GM23338 (cell line): ENCODE results near the gene WWP2. TPM values are rescaled to one million over a fixed set of nuclear protein-coding genes. Genes with fewer than 3 reads are reported as not detected.

ENCODE experiments used
- ATAC-seq: fragments of 200-7000 bp; cut with Tn5 transposase; 3 replicates; pipeline ENCODE4 v1.9.1; 2020
- DNase-seq: peaks from one replicate; pipeline ENCODE4 v3.0.0-alpha.2; 2015; ENCODE audit warnings: low spot score
- H2AFZ ChIP-seq: fragments of 200-600 bp; sonication (generic); 2 replicates; pipeline ENCODE4 v1.8.0; 2016; ENCODE audit warnings: antibody characterized with exemption, mild to moderate bottlenecking, moderate library complexity
- H3F3A ChIP-seq: fragments of 200-600 bp; sonication (generic); replicated peaks from 2 replicates; pipeline ENCODE4 v1.8.0; 2017; ENCODE audit warnings: antibody characterized with exemption, mixed run types, low read depth
- H3K27ac ChIP-seq: fragments of 200-600 bp; sonication (generic); 2 replicates; pipeline ENCODE4 v1.6.1; 2016; ENCODE audit warnings: low read depth
- H3K27me3 ChIP-seq: fragments of 200-600 bp; sonication (generic); 2 replicates; pipeline ENCODE4 v1.8.0; 2016; ENCODE audit warnings: mild to moderate bottlenecking, mixed run types, moderate library complexity; ENCODE audit not compliant: insufficient read depth
- H3K36me3 ChIP-seq: fragments of 200-600 bp; sonication (generic); 2 replicates; pipeline ENCODE4 v1.8.0; 2016; ENCODE audit warnings: mild to moderate bottlenecking; ENCODE audit not compliant: insufficient read depth
- H3K4me1 ChIP-seq: fragments of 200-600 bp; sonication (generic); 2 replicates; pipeline ENCODE4 v1.8.0; 2016; ENCODE audit warnings: mild to moderate bottlenecking, moderate library complexity; ENCODE audit not compliant: insufficient read depth
- H3K4me2 ChIP-seq: fragments of 200-600 bp; sonication (generic); 2 replicates; pipeline ENCODE4 v1.7.1; 2017; ENCODE audit warnings: mixed run types
- H3K4me3 ChIP-seq: fragments of 200-600 bp; sonication (generic); 2 replicates; pipeline ENCODE4 v1.6.1; 2016; ENCODE audit warnings: mixed run types
- H3K79me2 ChIP-seq: fragments of 200-600 bp; sonication (generic); replicated peaks from 2 replicates; pipeline ENCODE4 v1.8.0; 2017; ENCODE audit warnings: mild to moderate bottlenecking; ENCODE audit not compliant: insufficient read depth
- H3K9me2 ChIP-seq: fragments of 200-600 bp; sonication (generic); 2 replicates; pipeline ENCODE4 v1.8.0; 2017; ENCODE audit not compliant: insufficient read depth
- H4K20me1 ChIP-seq: fragments of 200-600 bp; sonication (generic); replicated peaks from 2 replicates; pipeline ENCODE4 v1.8.0; 2017; ENCODE audit warnings: mild to moderate bottlenecking; ENCODE audit not compliant: insufficient read depth
- H3K27ac Mint-ChIP-seq: 2 replicates; pipeline ENCODE4 v1.8.0; 2020; ENCODE audit warnings: inconsistent platforms, mild to moderate bottlenecking, moderate library complexity, mixed read lengths
- H3K27me3 Mint-ChIP-seq: 3 replicates; pipeline ENCODE4 v1.8.0; 2022; ENCODE audit warnings: low read depth, mild to moderate bottlenecking, moderate library complexity, mixed read lengths, inconsistent platforms; ENCODE audit not compliant: insufficient read depth, poor library complexity
- H3K36me3 Mint-ChIP-seq: 3 replicates; pipeline ENCODE4 v1.8.0; 2021; ENCODE audit warnings: low read depth, mild to moderate bottlenecking, inconsistent platforms, moderate library complexity, mixed read lengths
- H3K4me1 Mint-ChIP-seq: 3 replicates; pipeline ENCODE4 v1.8.0; 2020; ENCODE audit warnings: mild to moderate bottlenecking, inconsistent platforms, mixed read lengths
- H3K4me3 Mint-ChIP-seq: 3 replicates; pipeline ENCODE4 v1.8.0; 2021; ENCODE audit warnings: moderate library complexity, mild to moderate bottlenecking, inconsistent platforms, mixed read lengths
- H3K9me3 Mint-ChIP-seq: 3 replicates; pipeline ENCODE4 v1.8.0; 2020; ENCODE audit warnings: moderate library complexity, mild to moderate bottlenecking, inconsistent platforms, mixed read lengths
- JUNB ChIP-seq: IDR thresholded peaks from one replicate; pipeline ENCODE4 v1.6.1; 2016; ENCODE audit warnings: antibody characterized with exemption; ENCODE audit not compliant: unreplicated experiment
- NANOG ChIP-seq: IDR thresholded peaks from 2 replicates; pipeline ENCODE4 v1.6.1; 2016; ENCODE audit warnings: antibody characterized with exemption, borderline replicate concordance
- POLR2AphosphoS5 ChIP-seq: IDR thresholded peaks from 2 replicates; pipeline ENCODE4 v1.6.1; 2016; ENCODE audit warnings: antibody characterized with exemption, low read depth
- STAT1 ChIP-seq: IDR thresholded peaks from one replicate; pipeline ENCODE4 v1.6.1; 2016; ENCODE audit warnings: antibody characterized with exemption; ENCODE audit not compliant: unreplicated experiment
- ZNF114 ChIP-seq: fragments of 250-450 bp; sonication (Bioruptor Pico); IDR thresholded peaks from 2 replicates; pipeline ENCODE4 v1.5.0; 2020; ENCODE audit warnings: mild to moderate bottlenecking, moderate library complexity
- ZNF331 ChIP-seq: fragments of 250-450 bp; sonication (Bioruptor Pico); IDR thresholded peaks from 2 replicates; pipeline ENCODE4 v1.5.0; 2020; ENCODE audit warnings: low read depth, mild to moderate bottlenecking, moderate library complexity
- ZNF462 ChIP-seq: fragments of 250-450 bp; sonication (Bioruptor Pico); IDR thresholded peaks from 2 replicates; pipeline ENCODE4 v1.5.0; 2020; ENCODE audit warnings: mild to moderate bottlenecking, moderate library complexity
- polyA plus RNA-seq: library from polyadenylated mRNA; unstranded; fragments of >200 nt; fragmentation: Nextera tagmentation; extraction: Ambion mirVana; gene quantifications from 2 replicates; pipeline ENCODE4 v1.2.1, GENCODE V29; 2016
- total RNA-seq: library from RNA; depleted of rRNA; stranded (reverse); fragments of >200 nt; shearing (Covaris generic); gene quantifications from 2 replicates; pipeline ENCODE4 v1.2.3, GENCODE V29; 2014
- TF ChIP-seq, protein P1 (sequence below): IDR thresholded peaks from 2 replicates; pipeline ENCODE4 v1.6.1; 2016; ENCODE audit warnings: antibody characterized with exemption

Gene WWP2
- total and polyA plus RNA-seq, 2 experiments from 2014 or later = 12.3 to 35.5 TPM

DNA sequence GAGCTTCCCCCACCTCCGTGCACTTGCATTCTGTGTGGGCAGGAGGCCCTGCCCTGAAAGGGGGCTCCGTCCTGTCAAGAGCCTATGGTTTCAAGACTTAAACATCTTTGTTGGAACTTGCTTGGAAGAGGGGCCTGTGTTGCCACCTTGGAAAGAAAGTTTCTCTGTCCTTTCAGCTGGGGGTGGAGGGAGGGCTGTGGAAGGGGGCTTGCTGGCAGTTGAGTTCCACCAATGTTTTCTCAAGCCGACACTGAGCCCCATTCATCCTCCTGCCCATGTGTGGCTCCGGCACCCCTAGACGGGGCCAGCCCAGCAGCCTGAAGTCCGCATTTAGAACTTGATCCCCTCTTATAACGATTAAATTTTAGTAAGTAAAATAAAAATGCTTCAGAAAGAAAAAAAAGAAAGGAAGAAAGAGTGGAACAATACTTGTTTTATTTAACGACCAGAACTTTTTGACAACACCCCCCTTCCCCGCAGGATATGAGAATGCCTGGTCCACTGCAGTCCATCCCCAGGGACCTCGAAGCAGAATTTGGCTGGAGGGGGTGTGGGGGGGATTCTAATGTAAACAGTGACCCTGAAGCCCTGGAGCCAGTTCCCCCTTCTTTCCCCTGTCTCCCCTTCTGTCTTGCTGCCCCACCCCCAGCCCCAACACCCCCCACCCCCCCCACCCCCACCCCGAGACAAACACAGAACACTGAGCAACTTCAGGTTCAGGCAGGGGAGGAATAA, 162.1 kb downstream of the WWP2 start:
- Histone ChIP-seq H3K9me2 (no peaks in the 10 kb centered on the region), H3K27me3 (no peaks in the 10 kb centered on the region), H4K20me1 (no peaks in the 10 kb centered on the region), H3K79me2 (no peaks in the 10 kb centered on the region), H3K4me3 (no peak overlapping the region), H3F3A (no peaks in the 10 kb centered on the region), H3K27ac (peak overlapping the region; percentile 80), H2AFZ (no peak overlapping the region), H3K4me2 (0 out of 2 replicates have a peak overlapping the region, but pooled peaks have one; percentile 44), H3K4me1 (peaks cover 8% of the 10 kb centered on the region; the same call in 1 of the 2 replicates), H3K36me3 (no peaks in the 10 kb centered on the region)
- Mint-ChIP-seq H3K27me3 (peaks cover 3% of the 10 kb centered on the region), H3K36me3 (peaks cover 7% of the 10 kb centered on the region), H3K27ac (peak overlapping the region; percentile 84), H3K4me1 (peaks cover 33% of the 10 kb centered on the region), H3K9me3 (no peaks in the 10 kb centered on the region), H3K4me3 (no peak overlapping the region)
- DNase-seq (no peak), ATAC-seq (peak; percentile 43)
- TF ChIP-seq JUNB (no peak), NANOG (no peak), STAT1 (no peak), POLR2AphosphoS5 (no peak), ZNF114 (no peak), ZNF331 (no peak), ZNF462 (CRISPR knock-in tag) (no peak)
- TF ChIP-seq, protein P1, sequence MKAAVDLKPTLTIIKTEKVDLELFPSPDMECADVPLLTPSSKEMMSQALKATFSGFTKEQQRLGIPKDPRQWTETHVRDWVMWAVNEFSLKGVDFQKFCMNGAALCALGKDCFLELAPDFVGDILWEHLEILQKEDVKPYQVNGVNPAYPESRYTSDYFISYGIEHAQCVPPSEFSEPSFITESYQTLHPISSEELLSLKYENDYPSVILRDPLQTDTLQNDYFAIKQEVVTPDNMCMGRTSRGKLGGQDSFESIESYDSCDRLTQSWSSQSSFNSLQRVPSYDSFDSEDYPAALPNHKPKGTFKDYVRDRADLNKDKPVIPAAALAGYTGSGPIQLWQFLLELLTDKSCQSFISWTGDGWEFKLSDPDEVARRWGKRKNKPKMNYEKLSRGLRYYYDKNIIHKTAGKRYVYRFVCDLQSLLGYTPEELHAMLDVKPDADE = no peak
